Measurements from ENCODE around the gene ZBTB4. TPM values are rescaled to one million over a fixed set of nuclear protein-coding genes. Genes with fewer than 3 reads are reported as not detected.
A peak's percentile ranks its signal among the peaks of the same experiment; 100 is the strongest.
"Not testable (repeated sequence)": the region's sequence is repeated elsewhere in the genome, so short reads cannot be mapped to it uniquely, and the experiment has no call there.

The ZBTB4 gene
- total RNA-seq, 1 donor from 2014 or later, result 9.2 TPM

DNA sequence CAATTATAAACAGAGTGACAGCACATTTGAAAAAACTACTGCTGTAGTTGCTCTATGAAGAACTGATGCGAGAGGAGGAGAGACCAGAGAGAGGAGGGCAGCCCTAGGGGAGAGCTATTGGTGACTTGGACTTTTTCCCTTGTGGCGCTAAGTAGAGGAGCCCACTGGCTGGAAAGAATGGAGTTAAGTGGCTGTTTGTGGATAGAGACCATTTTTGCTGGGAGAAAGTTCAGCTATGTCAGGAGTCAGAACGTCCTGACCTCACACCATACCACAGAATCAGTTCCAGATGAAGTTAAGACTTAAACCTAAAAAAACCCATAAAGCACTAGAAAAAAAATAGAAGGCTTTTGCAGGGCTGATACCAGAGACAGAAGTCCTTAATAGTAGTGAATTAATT is 6.8 kb upstream of the ZBTB4 start:
- DNase-seq (ENCODE audit: low read depth) (no peak), FAIRE-seq (no peak)
- Histone ChIP-seq H3K4me3 (ENCODE audit: low read depth, low read length) (peak overlapping the region; percentile 79), H3K36me3 (ENCODE audit: control insufficient read depth, insufficient read depth, low read length) (peaks cover 1% of the 10 kb centered on the region), H3K27me3 (ENCODE audit: control insufficient read depth, insufficient read depth, low read length) (no peaks in the 10 kb centered on the region)
- TF ChIP-seq, protein P1, sequence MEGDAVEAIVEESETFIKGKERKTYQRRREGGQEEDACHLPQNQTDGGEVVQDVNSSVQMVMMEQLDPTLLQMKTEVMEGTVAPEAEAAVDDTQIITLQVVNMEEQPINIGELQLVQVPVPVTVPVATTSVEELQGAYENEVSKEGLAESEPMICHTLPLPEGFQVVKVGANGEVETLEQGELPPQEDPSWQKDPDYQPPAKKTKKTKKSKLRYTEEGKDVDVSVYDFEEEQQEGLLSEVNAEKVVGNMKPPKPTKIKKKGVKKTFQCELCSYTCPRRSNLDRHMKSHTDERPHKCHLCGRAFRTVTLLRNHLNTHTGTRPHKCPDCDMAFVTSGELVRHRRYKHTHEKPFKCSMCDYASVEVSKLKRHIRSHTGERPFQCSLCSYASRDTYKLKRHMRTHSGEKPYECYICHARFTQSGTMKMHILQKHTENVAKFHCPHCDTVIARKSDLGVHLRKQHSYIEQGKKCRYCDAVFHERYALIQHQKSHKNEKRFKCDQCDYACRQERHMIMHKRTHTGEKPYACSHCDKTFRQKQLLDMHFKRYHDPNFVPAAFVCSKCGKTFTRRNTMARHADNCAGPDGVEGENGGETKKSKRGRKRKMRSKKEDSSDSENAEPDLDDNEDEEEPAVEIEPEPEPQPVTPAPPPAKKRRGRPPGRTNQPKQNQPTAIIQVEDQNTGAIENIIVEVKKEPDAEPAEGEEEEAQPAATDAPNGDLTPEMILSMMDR (IDR thresholded peaks at IDR 0.05; ENCODE audit: insufficient read depth, low read length, severe bottlenecking), result no peak

DNA sequence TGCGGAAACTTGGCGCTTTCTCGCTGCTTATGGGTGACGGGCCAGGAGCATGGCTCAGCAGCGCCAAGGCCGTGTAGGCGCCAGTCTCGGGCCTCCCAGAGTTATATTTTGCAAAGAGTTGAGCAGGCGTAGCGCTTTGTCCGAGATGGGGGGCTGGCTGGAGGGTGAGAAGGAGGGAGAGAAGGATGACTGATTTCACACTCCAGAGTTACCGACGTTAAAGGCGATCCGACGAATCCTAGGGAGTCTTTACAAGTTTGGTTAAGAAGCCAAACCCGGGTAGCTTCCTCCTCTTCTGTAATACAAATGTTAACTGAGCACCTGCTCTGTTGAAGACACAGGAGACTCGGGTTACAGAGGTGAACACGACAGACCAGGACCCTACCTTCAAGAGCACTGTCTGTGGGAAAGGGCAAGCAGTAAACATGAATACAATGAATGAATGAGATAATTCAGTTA is 5.5 kb upstream of the ZBTB4 start:
- TF ChIP-seq, protein P1 (IDR thresholded peaks at IDR 0.05; ENCODE audit: insufficient read depth, low read length, severe bottlenecking), result no peak
- peak overlapping the region; percentile 79 for H3K4me3 ChIP-seq (ENCODE audit: low read depth, low read length)
- no peaks in the 10 kb centered on the region for H3K27me3 ChIP-seq (ENCODE audit: control insufficient read depth, insufficient read depth, low read length)
- FAIRE-seq (no peak), DNase-seq (ENCODE audit: low read depth) (no peak)
- peaks cover 1% of the 10 kb centered on the region for H3K36me3 ChIP-seq (ENCODE audit: control insufficient read depth, insufficient read depth, low read length)

DNA sequence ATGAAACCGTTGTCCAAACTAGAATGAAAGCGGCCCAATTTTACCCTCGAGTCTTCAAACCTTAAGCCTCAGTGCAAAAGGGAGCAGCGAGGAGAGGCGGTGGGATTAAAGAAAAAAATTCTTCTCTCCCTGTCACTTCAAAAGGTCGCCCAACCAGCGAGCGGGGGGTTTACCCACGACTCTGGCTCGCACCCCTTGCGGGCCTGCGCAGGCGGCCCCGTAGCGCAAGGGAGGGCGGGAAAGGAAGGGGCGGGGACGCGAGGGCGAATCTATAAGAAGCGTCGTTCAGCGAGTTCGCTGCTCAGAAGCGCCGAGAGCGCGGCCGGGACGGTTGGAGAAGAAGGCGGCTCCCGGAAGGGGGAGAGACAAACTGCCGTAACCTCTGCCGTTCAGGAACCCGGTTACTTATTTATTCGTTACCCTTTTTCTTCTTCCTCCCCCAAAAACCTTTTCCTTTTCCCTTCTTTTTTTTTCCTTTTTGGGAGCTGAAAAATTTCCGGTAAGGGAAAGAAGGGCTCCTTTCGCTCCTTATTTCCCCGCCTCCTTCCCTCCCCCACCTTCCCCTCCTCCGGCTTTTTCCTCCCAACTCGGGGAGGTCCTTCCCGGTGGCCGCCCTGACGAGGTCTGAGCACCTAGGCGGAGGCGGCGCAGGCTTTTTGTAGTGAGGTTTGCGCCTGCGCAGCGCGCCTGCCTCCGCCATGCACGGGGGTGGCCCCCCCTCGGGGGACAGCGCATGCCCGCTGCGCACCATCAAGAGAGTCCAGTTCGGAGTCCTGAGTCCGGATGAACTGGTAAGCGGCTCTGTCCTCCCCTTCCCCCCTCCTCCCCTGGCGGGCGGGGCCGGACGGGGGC is 4.9 kb upstream of the ZBTB4 start, which contains the start of gene POLR2A:
Gene POLR2A, plus strand, starts transcription at position 300 of the 852 bp plus-strand sequence.
- peak; percentile 93 for DNase-seq (ENCODE audit: low read depth)
- Histone ChIP-seq H3K27me3 (ENCODE audit: control insufficient read depth, insufficient read depth, low read length) (no peaks in the 10 kb centered on the region), H3K36me3 (ENCODE audit: control insufficient read depth, insufficient read depth, low read length) (peaks cover 1% of the 10 kb centered on the region), H3K4me3 (ENCODE audit: low read depth, low read length) (peak within 1 kb of the TSS; percentile 79)
- FAIRE-seq, result no peak
- TF ChIP-seq, protein P1 (IDR thresholded peaks at IDR 0.05; ENCODE audit: insufficient read depth, low read length, severe bottlenecking), result no peak

DNA sequence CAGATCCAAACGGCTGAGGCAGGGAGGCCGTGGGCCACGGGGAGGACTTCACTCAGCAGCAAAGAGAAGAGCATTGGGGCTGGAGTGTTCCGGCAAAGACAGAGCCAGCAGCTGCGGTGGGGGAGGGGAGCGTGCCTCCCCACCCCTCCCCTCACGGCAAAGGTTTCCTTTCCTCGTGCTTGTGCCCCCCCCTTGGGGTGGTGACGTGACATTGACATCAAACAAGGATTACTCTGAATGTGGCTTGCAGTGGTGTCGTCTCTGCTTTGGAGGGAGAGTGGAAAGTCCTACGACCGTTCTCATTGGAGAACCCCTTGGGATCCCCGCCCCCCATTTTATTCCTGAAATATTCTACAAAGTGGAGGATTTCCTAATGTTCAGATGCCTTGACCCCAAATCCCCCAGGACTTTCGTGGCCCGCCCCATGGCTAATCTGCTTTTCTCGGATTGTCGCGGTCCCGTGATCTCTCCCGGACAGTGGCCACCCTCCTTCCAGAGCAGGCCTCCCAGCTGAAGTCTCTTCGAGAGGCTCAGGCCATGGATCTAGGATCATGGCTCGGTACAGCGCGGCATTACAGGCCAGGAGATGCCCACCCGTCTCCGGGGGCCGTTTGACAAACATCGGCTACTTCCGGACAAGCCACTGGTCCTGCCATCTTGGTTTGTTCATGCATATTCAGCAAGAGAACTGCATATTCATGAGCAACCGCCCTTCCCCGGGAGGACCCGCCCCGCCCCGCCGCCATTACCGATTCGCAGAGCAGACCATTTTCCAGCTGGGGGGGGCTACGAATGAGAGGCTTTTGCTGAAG is 4.0 kb upstream of the ZBTB4 start:
- Histone ChIP-seq H3K27me3 (ENCODE audit: control insufficient read depth, insufficient read depth, low read length) (no peaks in the 10 kb centered on the region), H3K36me3 (ENCODE audit: control insufficient read depth, insufficient read depth, low read length) (peaks cover 1% of the 10 kb centered on the region), H3K4me3 (ENCODE audit: low read depth, low read length) (peak overlapping the region; percentile 79)
- TF ChIP-seq, protein P1 (IDR thresholded peaks at IDR 0.05; ENCODE audit: insufficient read depth, low read length, severe bottlenecking), result no peak
- FAIRE-seq (no peak), DNase-seq (ENCODE audit: low read depth) (peak; percentile 75)

DNA sequence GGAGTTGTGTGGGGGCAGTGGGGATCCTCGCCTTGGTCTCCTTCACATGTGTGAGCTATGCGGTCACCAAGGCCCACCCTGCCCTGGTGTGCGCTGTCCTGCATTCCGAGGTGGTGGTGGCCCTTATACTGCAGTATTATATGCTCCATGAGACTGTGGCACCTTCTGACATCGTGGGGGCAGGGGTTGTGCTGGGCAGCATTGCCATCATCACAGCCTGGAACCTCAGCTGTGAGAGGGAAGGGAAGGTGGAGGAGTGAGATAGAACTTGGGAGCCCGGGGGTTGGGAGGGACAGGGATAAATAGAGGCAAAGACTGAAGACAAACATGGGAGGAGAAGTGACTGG is 3.3 kb upstream of the ZBTB4 start:
- H3K4me3 ChIP-seq (ENCODE audit: low read depth, low read length); H3K27me3 ChIP-seq (ENCODE audit: control insufficient read depth, insufficient read depth, low read length); H3K36me3 ChIP-seq (ENCODE audit: control insufficient read depth, insufficient read depth, low read length); DNase-seq (ENCODE audit: low read depth); FAIRE-seq: not testable (repeated sequence)

DNA sequence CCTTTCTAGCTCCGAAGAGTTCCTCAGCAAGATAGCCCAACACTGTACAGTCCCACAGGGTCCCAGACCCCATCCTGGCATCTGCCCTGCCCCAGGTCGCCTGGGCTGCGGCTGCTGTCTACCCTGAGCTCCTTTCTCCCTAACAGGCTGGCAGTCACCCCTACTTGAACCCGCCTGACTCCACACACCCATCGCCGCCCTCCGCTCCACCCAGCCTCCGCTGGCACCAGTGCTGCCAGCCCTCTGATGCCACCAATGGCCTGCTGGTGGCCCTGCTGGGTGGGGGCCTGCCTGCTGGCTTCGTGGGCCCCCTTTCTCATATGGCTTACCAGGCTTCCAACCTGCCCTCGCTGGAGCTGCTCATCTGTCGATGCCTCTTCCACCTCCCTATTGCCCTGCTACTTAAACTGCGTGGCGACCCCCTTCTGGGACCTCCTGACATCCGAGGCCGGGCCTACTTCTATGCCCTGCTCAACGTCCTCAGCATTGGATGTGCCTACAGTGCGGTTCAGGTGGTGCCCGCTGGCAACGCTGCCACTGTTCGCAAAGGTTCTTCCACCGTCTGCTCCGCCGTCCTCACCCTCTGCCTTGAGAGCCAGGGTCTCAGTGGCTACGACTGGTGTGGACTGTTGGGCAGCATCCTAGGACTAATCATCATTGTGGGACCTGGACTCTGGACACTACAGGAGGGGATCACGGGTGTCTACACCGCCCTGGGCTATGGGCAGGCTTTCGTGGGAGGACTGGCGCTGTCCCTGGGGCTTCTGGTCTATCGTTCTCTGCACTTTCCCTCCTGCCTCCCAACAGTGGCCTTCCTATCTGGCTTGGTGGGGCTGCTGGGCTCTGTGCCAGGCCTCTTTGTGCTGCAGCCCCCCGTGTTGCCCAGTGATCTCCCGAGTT is 2.7 kb upstream of the ZBTB4 start:
- H3K4me3 ChIP-seq (ENCODE audit: low read depth, low read length); DNase-seq (ENCODE audit: low read depth); H3K27me3 ChIP-seq (ENCODE audit: control insufficient read depth, insufficient read depth, low read length); H3K36me3 ChIP-seq (ENCODE audit: control insufficient read depth, insufficient read depth, low read length); FAIRE-seq: not testable (repeated sequence)

DNA sequence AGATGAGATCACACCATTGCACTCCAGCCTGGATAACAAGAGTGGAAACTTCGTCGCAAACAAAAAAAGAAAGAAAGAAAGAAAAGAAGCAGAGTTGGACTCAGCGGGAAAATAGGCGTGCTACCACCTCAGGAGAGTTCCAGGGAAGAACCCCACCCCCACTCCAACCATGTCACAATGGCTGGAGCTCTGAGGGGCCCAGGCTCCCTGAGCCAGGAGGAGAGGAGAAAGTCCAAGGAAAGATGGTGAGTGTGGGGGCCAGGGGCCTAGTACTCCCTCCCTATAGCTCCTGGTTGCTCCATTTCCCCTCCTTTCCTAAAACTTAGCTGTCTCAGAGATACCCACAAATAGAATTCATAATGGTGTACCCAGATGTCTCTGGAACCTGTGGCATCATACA is 1.8 kb upstream of the ZBTB4 start, which contains the start of gene SLC35G6:
Gene SLC35G6, plus strand, starts transcription at position 172 of the 400 bp plus-strand sequence. Its CDS starts 71 bp downstream, at position 243.
- not testable (repeated sequence) for H3K36me3 ChIP-seq (ENCODE audit: control insufficient read depth, insufficient read depth, low read length); H3K4me3 ChIP-seq (ENCODE audit: low read depth, low read length); DNase-seq (ENCODE audit: low read depth); FAIRE-seq; H3K27me3 ChIP-seq (ENCODE audit: control insufficient read depth, insufficient read depth, low read length)

Data from bronchial epithelial cell (primary cell).